ENCODE data around the gene CAPN7. TPM values are rescaled to one million over a fixed set of nuclear protein-coding genes. Genes with fewer than 3 reads are reported as not detected.

Gene CAPN7
- total RNA-seq, 4 donors from 2014 or later, result 20.7 to 52.5 (median 27.0) TPM

DNA sequence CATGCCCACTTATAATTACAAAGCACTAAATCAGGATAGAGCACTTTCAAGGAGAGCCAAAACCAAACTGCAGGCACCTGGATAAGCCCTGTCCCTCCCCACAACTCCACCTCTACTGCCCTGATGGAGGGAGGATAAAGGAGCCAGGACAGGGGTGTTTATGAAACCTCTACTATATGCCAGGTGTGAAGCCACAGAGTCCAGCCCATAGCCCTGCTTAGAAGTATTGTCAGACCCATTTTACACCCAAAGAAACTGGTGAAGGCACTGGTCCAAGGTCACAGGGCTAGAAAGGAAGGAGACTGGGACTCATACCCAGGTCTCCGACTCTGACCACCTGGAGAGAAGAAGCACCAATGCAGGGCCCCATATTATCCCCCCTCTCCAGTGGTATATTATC lies 77.7 kb downstream of the CAPN7 start:
- intact Hi-C loops (cut with DNase I), result no loop called here
- TF ChIP-seq POLR2A (IDR thresholded peaks at IDR 0.05), result no peak
- TF ChIP-seq, protein P1, sequence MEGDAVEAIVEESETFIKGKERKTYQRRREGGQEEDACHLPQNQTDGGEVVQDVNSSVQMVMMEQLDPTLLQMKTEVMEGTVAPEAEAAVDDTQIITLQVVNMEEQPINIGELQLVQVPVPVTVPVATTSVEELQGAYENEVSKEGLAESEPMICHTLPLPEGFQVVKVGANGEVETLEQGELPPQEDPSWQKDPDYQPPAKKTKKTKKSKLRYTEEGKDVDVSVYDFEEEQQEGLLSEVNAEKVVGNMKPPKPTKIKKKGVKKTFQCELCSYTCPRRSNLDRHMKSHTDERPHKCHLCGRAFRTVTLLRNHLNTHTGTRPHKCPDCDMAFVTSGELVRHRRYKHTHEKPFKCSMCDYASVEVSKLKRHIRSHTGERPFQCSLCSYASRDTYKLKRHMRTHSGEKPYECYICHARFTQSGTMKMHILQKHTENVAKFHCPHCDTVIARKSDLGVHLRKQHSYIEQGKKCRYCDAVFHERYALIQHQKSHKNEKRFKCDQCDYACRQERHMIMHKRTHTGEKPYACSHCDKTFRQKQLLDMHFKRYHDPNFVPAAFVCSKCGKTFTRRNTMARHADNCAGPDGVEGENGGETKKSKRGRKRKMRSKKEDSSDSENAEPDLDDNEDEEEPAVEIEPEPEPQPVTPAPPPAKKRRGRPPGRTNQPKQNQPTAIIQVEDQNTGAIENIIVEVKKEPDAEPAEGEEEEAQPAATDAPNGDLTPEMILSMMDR (IDR thresholded peaks at IDR 0.05), result no peak
- H3K27me3 ChIP-seq, result no peaks in the 10 kb centered on the region
- DNase-seq, result no peak
- no peaks in the 10 kb centered on the region for H3K36me3 ChIP-seq
- H3K4me3 ChIP-seq, result no peak overlapping the region
- peaks cover 0 to 43% (median 9%) of the 10 kb centered on the region in 3 donors for H3K4me1 ChIP-seq
- WGBS, 2 donors, result 86% methylated on average over 1 of the region's 1 CpG; no CpG with 5 or more reads in 1 of the 2 donors
- no peak overlapping the region for H3K27ac ChIP-seq
- H3K9me3 ChIP-seq, result no peaks in the 10 kb centered on the region

DNA sequence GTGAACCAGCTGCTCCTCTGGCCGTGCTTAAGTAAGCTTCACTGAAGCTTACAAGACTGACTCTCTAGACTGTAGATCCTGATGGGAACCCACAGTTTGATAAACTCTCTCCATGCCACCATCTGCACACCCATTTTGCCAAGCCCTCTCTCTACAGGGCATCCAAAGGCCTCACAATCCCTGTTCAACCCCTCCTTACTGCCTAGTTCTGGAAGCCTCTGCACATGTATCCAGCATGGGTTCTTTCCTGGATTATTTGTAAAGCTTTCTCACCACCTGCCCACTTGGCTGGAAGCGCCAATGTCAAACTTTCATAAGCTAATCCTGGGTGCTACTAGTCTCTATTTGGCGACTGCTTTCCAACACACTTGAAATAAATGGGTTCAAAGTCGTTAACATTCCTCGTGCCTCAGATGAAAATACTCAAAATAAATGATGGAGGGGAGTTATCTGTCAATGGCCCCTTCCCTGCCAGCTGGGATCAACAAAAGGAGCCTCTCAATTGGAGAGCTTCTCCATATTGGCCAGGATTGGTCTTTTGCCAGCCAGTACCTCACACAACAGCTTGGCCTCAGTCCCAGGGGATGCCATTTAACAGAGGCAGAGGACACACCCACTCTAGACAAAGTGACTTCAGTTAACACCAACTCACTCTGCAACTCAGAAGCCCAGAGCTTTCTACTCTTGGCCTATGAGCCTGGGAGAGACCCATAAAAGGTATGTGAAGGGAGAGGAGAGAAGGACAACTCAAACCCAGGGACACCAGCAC lies 78.3 kb downstream of the CAPN7 start:
- no peaks in the 10 kb centered on the region for H3K36me3 ChIP-seq
- intact Hi-C loops (cut with DNase I), result no loop called here
- 74 to 91% methylated on average over 5 of the region's 5 CpGs for WGBS, 2 donors
- DNase-seq, result no peak
- H3K27ac ChIP-seq, result no peak overlapping the region
- no peaks in the 10 kb centered on the region for H3K27me3 ChIP-seq
- no peaks in the 10 kb centered on the region for H3K9me3 ChIP-seq
- TF ChIP-seq POLR2A (IDR thresholded peaks at IDR 0.05), result no peak
- TF ChIP-seq, protein P1 (IDR thresholded peaks at IDR 0.05), result no peak
- H3K4me1 ChIP-seq, result peaks cover 0 to 42% (median 9%) of the 10 kb centered on the region in 3 donors
- H3K4me3 ChIP-seq, result no peak overlapping the region

DNA sequence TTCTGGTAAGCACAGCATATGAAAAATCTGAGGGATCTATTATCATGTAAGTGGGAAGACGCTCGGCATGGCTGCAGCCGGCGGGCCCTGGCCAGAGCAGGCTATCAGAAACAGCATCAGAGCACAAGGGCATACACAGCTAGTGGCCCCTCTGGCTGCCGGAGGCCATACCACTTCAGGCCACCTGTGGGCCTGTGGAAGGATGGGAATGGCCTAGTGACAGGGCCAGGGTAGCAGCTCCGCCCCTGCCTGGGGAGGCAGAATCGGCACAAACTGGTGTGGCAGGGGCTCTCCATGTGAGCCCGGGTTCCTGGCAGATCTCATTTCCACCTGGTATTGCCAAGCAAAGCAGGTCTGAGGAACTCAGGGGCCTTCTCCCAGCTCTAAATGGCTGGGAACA lies 80.0 kb downstream of the CAPN7 start:
- intact Hi-C loops (cut with DNase I), result no loop called here
- peaks cover 0 to 42% (median 9%) of the 10 kb centered on the region in 3 donors for H3K4me1 ChIP-seq
- H3K27ac ChIP-seq, result peak overlapping the region in 1 of 4 donors; percentile 25

DNA sequence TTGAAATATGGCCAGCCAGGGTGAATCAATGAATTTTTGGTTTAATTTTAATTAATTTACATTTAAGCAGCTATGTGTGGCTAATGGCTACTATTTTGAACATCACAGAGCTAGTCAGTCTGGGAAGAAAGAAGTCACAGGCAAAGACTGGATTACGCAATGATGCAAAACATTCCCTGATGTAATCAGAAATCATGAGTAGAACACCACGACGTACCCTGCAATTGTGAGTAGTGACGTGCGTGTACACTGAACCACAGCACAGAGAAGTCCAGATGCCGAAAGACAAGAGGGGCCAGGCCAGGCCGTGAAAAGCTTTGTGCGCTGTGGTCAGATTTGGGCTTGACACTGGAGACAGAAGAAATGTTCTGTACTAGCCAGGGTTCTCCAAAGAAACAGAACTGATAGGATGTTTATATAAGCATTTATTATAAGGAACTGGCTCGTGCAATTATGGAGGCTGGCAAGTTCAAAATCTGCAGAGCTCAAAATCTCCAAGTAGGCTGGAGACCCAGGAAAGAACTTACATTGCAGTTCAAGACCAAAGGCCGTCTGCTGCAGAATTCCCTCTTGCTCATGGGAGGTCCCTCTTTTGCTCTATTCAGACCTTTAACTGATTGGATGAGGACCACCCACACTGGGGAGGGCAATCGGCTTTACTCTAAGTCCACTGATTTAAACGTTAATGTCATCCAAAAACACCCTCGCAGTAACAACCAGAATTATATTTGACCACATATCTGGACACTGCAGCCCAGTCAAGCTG lies 81.7 kb downstream of the CAPN7 start:
- H3K36me3 ChIP-seq, result no peaks in the 10 kb centered on the region
- TF ChIP-seq, protein P1 (IDR thresholded peaks at IDR 0.05), result no peak
- peak in 1 of 4 donors; percentile 35 for TF ChIP-seq POLR2A (IDR thresholded peaks at IDR 0.05)
- 61 to 70% methylated on average over 13 of the region's 13 CpGs for WGBS, 2 donors
- no peaks in the 10 kb centered on the region for H3K27me3 ChIP-seq
- peak overlapping the region; percentile 25 to 73 (median 64) for H3K27ac ChIP-seq
- intact Hi-C loops (cut with DNase I), result no loop called here
- H3K4me1 ChIP-seq, result peaks cover 11 to 59% (median 22%) of the 10 kb centered on the region in 3 donors
- no peak overlapping the region for H3K4me3 ChIP-seq
- DNase-seq, result peak; percentile 9
- H3K9me3 ChIP-seq, result no peaks in the 10 kb centered on the region

More for the DNA sequence above, 80.0 kb downstream of the CAPN7 start:
- 93 to 100% methylated on average over 5 to 6 of the region's 8 CpGs for WGBS, 2 donors
- H3K36me3 ChIP-seq, result no peaks in the 10 kb centered on the region
- TF ChIP-seq POLR2A (IDR thresholded peaks at IDR 0.05), result no peak
- TF ChIP-seq, protein P1 (IDR thresholded peaks at IDR 0.05), result no peak
- no peaks in the 10 kb centered on the region for H3K9me3 ChIP-seq
- H3K27me3 ChIP-seq, result no peaks in the 10 kb centered on the region
- no peak overlapping the region for H3K4me3 ChIP-seq
- DNase-seq, result no peak
